ENCODE data around the gene SH3BGR.

The SH3BGR gene

DNA sequence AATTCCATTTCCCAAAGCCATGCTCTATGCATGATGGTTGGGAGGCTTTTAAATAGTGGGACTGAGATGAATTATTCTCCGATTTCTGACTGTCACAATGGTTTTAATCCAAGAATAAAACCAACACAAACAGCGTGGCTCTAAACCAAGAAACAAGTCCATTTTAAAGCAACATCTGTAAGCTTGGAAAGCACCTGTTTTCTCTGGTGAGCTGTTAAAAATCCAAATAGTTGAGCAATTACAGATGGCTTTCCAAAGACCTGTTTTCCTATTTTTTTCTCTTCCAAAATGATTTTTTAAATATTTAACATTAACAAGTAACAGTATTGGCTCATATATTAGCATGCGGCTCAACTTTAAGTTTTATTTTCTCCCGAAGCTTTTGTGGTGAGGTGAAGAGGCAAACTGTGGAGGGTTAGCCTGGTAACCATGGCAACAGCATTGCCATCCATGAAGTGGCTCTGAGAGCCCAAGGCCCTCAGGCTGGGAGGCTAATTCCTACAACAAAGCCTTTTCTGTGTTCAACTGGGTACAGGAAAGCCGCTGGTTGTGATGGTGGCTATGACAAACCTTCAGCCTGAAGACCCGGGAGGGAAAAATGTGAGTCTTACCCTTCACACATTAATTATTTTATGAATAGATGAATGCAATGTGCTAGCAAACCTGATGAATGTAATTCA lies 104.3 kb downstream of the SH3BGR start:
- DNase-seq = no peak

DNA sequence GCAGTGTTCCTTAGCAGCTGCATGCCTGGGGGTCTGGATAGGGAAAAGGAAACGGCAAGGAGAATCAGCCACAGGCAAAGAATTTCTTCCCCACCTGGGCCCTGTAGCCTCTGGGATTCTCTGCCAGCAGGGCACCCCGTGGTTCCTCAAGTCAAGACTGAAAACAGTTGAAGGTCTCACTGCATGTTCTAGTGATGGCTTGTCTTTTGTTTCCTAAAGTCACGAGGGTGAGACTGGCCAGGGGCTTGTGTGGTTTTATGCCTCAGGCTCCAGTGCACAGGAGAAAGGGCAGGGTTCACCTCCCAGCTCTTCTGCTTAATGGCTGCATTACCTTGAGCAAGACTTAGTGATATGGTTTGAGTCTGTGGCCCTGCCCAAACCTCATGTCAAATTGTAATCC lies 107.7 kb downstream of the SH3BGR start:
- no peak for DNase-seq

DNA sequence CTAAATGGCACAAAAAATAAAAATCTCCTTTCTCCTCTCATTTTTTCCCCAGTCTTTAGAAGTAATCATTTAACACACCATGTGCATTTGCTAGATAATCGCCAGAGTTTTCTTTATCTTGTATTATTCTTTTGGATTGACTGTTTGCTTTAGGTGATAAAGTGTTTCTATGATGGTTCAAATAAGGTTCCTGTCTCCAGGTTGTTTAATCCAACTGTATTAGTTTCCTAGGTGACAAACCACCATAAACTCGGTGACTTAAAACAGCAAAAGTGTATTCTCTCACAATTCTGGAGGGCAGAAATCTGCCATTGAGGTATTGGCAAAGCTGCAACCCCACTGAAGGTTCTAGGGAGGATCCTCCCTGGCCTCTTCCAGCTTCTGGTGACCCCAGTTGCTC lies 109.4 kb downstream of the SH3BGR start:
- DNase-seq = no peak

- DNase-seq = no peak
Observed at GRCh38 chr21:39562791-39563770, 111.3 kb downstream of the SH3BGR start.

DNA sequence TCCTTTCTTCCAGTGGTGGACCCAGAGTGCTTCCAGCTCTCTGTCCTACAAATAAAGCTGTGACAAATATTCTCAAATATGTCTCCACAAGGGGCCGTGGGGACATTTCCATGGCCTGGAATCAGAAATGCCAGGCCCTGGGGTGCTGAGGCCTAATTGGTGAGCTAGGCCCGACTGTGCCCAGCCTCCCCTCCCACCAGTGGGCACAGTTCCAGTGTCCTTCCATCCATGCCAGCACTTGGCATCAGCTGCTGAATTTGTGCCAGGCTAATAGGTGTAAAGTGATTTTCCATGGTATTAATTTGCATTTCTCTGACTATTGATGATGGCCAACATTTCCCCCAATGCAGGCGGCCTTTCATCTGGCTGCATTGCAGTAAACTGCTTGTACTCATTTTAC lies 112.4 kb downstream of the SH3BGR start:
- no peak for DNase-seq
